MCF 10A (cell line): ENCODE results near the gene CIAO1. TPM values are rescaled to one million over a fixed set of nuclear protein-coding genes. Genes with fewer than 3 reads are reported as not detected.
"Not testable (repeated sequence)": the region's sequence is repeated elsewhere in the genome, so short reads cannot be mapped to it uniquely, and the experiment has no call there.

Experiments
- BruUV-seq: library from RNA; stranded (reverse); fragments of 400-500 nt; replicated peaks from 2 replicates; lab custom pipeline; 2021; lab: Mats Ljungman, UMichigan
- CTCF ChIA-PET: fragments of 300-600 bp; sonication (Branson Sonifier 250); formaldehyde crosslinking; extraction: SDS; loops from one replicate; lab custom pipeline; 2021; ENCODE audit warnings: antibody characterized with exemption, inconsistent platforms; lab: Yijun Ruan, JAX
- POLR2A ChIA-PET: fragments of 300-600, 350-650 bp; sonication (Branson Sonifier 250); formaldehyde crosslinking; extraction: SDS; loops from one replicate; lab custom pipeline; 2020; ENCODE audit warnings: antibody characterized with exemption, inconsistent platforms; lab: Yijun Ruan, JAX
- DNase-seq: peaks from one replicate; pipeline ENCODE4 v3.0.0-alpha.2; 2018; ENCODE audit not compliant: unreplicated experiment
- H3K27ac Mint-ChIP-seq: one replicate; pipeline ENCODE4 v1.8.0; 2022; ENCODE audit warnings: mild to moderate bottlenecking, low read depth, mixed read lengths; ENCODE audit not compliant: unreplicated experiment
- H3K27me3 Mint-ChIP-seq: one replicate; pipeline ENCODE4 v1.8.0; 2022; ENCODE audit warnings: mixed read lengths; ENCODE audit not compliant: insufficient read depth, unreplicated experiment
- H3K36me3 Mint-ChIP-seq: one replicate; pipeline ENCODE4 v1.8.0; 2022; ENCODE audit warnings: mild to moderate bottlenecking, moderate library complexity, mixed read lengths; ENCODE audit not compliant: insufficient read depth, unreplicated experiment
- H3K4me1 Mint-ChIP-seq: one replicate; pipeline ENCODE4 v1.8.0; 2022; ENCODE audit warnings: mixed read lengths; ENCODE audit not compliant: insufficient read depth, unreplicated experiment
- H3K4me3 Mint-ChIP-seq: one replicate; pipeline ENCODE4 v1.8.0; 2022; ENCODE audit warnings: mild to moderate bottlenecking, moderate library complexity, mixed read lengths; ENCODE audit not compliant: unreplicated experiment
- H3K9me3 Mint-ChIP-seq: one replicate; pipeline ENCODE4 v1.8.0; 2022; ENCODE audit warnings: mixed read lengths; ENCODE audit not compliant: unreplicated experiment
- CTCF ChIP-seq: fragments of 200-600 bp; IDR thresholded peaks from one replicate; pipeline ENCODE4 v1.8.0; 2022; ENCODE audit warnings: antibody characterized with exemption, mild to moderate bottlenecking; ENCODE audit not compliant: unreplicated experiment
- intact Hi-C: fragments of 100-400 bp; cut with micrococcal nuclease; formaldehyde crosslinking; loops from 2 replicates; pipeline ENCODE4 v1.14.1; 2022
- total RNA-seq: library from RNA; stranded (reverse); gene quantifications from 2 replicates; pipeline ENCODE4 v1.2.3, GENCODE V29; 2022

Gene CIAO1
- total RNA-seq, 1 experiment from 2014 or later = 62.3 TPM

GRCh38 chr2:96253006-96253405 is 13.0 kb upstream of the CIAO1 start:
- Mint-ChIP-seq H3K4me3 (no peak overlapping the region), H3K27me3 (no peaks in the 10 kb centered on the region), H3K27ac (no peak overlapping the region), H3K4me1 (no peaks in the 10 kb centered on the region), H3K36me3 (peaks cover 64% of the 10 kb centered on the region), H3K9me3 (no peaks in the 10 kb centered on the region)
- intact Hi-C loops = no loop called here
- ChIA-PET CTCF (no interaction called here), POLR2A (no interaction called here)
- no peak for DNase-seq
- no peak for TF ChIP-seq CTCF
- BruUV-seq = no TSS peak

GRCh38 chr2:96254571-96254970 is 11.5 kb upstream of the CIAO1 start:
- Mint-ChIP-seq H3K27ac (no peak overlapping the region), H3K9me3 (no peaks in the 10 kb centered on the region), H3K4me3 (no peak overlapping the region), H3K36me3 (peaks cover 71% of the 10 kb centered on the region), H3K27me3 (no peaks in the 10 kb centered on the region), H3K4me1 (peaks cover 2% of the 10 kb centered on the region)
- no TSS peak for BruUV-seq
- intact Hi-C loops = no loop called here
- no peak for DNase-seq
- no peak for TF ChIP-seq CTCF
- CTCF ChIA-PET = interaction anchor here (0.5 to 0.9 kb wide), 4 partner anchors 9 to 1092 kb away, joined by 3 to 4 read pairs (median 3); no protein-coding TSS in a partner anchor
- POLR2A ChIA-PET = interaction anchor here (0.5 to 1.7 kb wide), 4 partner anchors 9 to 52 kb away, joined by 3 to 5 read pairs (median 3); partner anchors contain the start of gene STARD7

GRCh38 chr2:96256611-96257113 is 9.4 kb upstream of the CIAO1 start:
- ChIA-PET CTCF (interaction anchor here (1.1 kb wide), 1 partner anchor 298 kb away, joined by 3 read pairs; no protein-coding TSS in a partner anchor), POLR2A (interaction anchor here (1.3 kb wide), 1 partner anchor 10 kb away, joined by 5 read pairs; no protein-coding TSS in a partner anchor)
- H3K9me3 Mint-ChIP-seq = no peaks in the 10 kb centered on the region
- no peaks in the 10 kb centered on the region for H3K27me3 Mint-ChIP-seq
- peaks cover 71% of the 10 kb centered on the region for H3K36me3 Mint-ChIP-seq
- H3K4me3 Mint-ChIP-seq = no peak overlapping the region
- peaks cover 20% of the 10 kb centered on the region for H3K4me1 Mint-ChIP-seq
- TF ChIP-seq CTCF = no peak
- DNase-seq = no peak
- no TSS peak for BruUV-seq
- intact Hi-C loops = no loop called here
- H3K27ac Mint-ChIP-seq = peak overlapping the region; percentile 16

- peaks cover 72% of the 10 kb centered on the region for H3K36me3 Mint-ChIP-seq
- H3K27me3 Mint-ChIP-seq, H3K9me3 Mint-ChIP-seq, DNase-seq, H3K27ac Mint-ChIP-seq, POLR2A ChIA-PET, H3K4me3 Mint-ChIP-seq, intact Hi-C loops, BruUV-seq: not testable (repeated sequence)
- peaks cover 23% of the 10 kb centered on the region for H3K4me1 Mint-ChIP-seq
- CTCF ChIA-PET = interaction anchor here (0.6 kb wide), 1 partner anchor 19 kb away, joined by 3 read pairs; no protein-coding TSS in a partner anchor
These were observed 8.3 kb upstream of the CIAO1 start for GRCh38 chr2:96257744-96258143.
